Fibroblast of mammary gland (primary cell): ENCODE measurements around the gene CLDN16.

Experiments used
- DNase-seq: peaks from one replicate; pipeline ENCODE4 v3.0.0-alpha.2; 2010; ENCODE audit warnings: low read depth
- H3K4me3 ChIP-seq: 2 replicates; pipeline ENCODE4 v1.5.1; 2011; ENCODE audit warnings: low read depth, mild to moderate bottlenecking, low read length, moderate library complexity; ENCODE audit not compliant: control insufficient read depth
- CTCF ChIP-seq: conservative IDR thresholded peaks from 2 replicates; pipeline ENCODE4 v1.5.1; 2011; ENCODE audit warnings: low read depth, low read length, inconsistent platforms; ENCODE audit not compliant: control insufficient read depth, insufficient read depth

Gene CLDN16, protein sequence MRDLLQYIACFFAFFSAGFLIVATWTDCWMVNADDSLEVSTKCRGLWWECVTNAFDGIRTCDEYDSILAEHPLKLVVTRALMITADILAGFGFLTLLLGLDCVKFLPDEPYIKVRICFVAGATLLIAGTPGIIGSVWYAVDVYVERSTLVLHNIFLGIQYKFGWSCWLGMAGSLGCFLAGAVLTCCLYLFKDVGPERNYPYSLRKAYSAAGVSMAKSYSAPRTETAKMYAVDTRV

DNA sequence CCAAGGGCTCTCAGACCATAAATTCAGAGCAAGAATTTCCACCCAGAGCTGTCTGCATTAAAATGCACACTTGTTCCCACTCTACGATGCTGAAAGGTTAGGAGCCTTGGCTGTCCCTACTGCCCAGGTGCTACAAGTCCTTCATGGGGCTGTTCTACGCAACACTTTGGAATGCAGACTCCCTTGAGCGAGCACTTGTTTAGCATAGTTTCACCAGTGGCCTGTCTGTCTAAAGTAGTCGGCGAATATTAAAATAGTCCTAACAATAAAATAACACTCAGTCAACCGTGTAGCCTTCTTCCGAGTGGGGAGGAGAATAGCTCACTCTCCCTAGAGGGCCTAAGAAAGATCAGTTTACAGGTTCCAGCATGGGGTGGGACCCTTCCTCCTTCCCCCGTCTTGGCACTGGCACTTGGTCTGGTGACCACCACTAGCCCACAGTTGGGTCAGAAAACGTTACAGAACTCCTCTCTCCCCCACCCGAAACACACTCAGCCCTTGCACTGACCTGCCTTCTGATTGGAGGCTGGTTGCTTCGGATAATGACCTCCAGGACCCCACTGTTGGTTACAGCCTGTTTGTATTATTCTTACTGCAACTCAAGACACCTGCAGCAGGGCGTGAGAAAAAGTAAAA lies at the start of gene CLDN16:
TSS of gene CLDN16 (plus strand) at position 586 of the 636 bp plus-strand sequence. CDS start 167 bp downstream, outside the sequence.
- TF ChIP-seq CTCF = no peak
- no peak for DNase-seq
- no peak within 1 kb of the TSS for H3K4me3 ChIP-seq

DNA sequence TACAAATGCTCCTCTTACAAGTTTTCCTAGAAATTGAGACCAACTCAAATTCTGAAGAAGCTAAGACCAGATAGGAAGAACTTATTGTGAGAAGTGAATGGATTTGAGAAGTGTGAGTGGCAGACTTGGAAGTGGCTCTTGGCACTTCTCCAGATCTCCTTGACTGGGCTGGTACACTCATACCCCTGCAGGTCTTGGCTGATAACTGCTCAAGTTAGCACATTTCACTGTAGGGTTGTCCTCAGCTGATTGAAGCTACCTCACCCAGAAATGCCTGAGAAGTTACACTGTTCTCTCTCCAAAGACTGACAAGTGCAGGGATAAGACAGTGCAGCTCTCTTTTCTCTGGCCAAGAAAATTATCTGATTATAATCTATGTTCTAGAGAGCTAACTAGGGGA lies 49.2 kb upstream of the CLDN16 start:
- peak; percentile 41 for DNase-seq
- no peak for TF ChIP-seq CTCF
- no peak overlapping the region for H3K4me3 ChIP-seq

DNA sequence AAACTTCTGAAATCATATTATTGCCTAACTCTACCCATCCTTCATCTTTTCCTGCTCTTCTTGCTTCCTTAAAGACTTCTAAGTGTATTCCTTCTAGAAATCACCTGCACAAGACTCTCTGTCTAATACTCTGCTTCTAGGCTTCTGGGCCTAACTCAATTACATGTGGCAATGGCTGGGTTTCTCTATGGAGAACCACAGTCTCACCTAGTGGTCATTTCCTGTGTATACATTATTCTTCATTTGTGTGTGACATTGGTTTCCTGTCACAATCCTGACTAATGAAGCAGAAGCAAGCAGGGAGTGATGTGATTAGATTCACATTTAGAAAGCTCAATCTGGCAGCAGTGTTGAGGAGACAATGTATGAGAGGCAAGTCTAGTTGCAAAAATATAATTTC lies 48.8 kb upstream of the CLDN16 start:
- H3K4me3 ChIP-seq = no peak overlapping the region
- TF ChIP-seq CTCF = peak; percentile 33
- peak; percentile 67 for DNase-seq

- H3K4me3 ChIP-seq = no peak overlapping the region
- no peak for DNase-seq
- no peak for TF ChIP-seq CTCF
These were observed 47.9 kb upstream of the CLDN16 start for GRCh38 chr3:190340071-190340470.

GRCh38 chr3:190345027-190345821 lies 42.7 kb upstream of the CLDN16 start:
- peak; percentile 86 for DNase-seq
- no peak overlapping the region for H3K4me3 ChIP-seq
- no peak for TF ChIP-seq CTCF

GRCh38 chr3:190345878-190346277 lies 42.1 kb upstream of the CLDN16 start:
- H3K4me3 ChIP-seq = no peak overlapping the region
- no peak for DNase-seq
- no peak for TF ChIP-seq CTCF
